Mesodermal cell (in vitro differentiated cells): ENCODE data around the gene FGFR2.
"Not testable (repeated sequence)": the region's sequence is repeated elsewhere in the genome, so short reads cannot be mapped to it uniquely, and the experiment has no call there.

Experiments
- H3K27ac ChIP-seq: 2 replicates; pipeline ENCODE4 v1.7.0; 2013; ENCODE audit warnings: mild to moderate bottlenecking, low read depth, low read length, moderate library complexity; ENCODE audit not compliant: severe bottlenecking
- H3K36me3 ChIP-seq: 2 replicates; pipeline ENCODE4 v1.7.1; 2013; ENCODE audit warnings: mild to moderate bottlenecking, low read length, moderate library complexity; ENCODE audit not compliant: control insufficient read depth, insufficient read depth
- H3K4me1 ChIP-seq: one replicate; pipeline ENCODE4 v1.7.1; 2013; ENCODE audit warnings: mild to moderate bottlenecking, low read length; ENCODE audit not compliant: insufficient read depth, control insufficient read depth, poor library complexity, severe bottlenecking
- H3K4me3 ChIP-seq: 2 replicates; pipeline ENCODE4 v1.7.0; 2013; ENCODE audit warnings: low read length, control low read depth, mild to moderate bottlenecking; ENCODE audit not compliant: insufficient read depth, poor library complexity, severe bottlenecking; ENCODE audit errors: extremely low read depth
- H3K9me3 ChIP-seq: 2 replicates; pipeline ENCODE4 v1.7.1; 2013; ENCODE audit warnings: mild to moderate bottlenecking, low read length, moderate library complexity; ENCODE audit not compliant: control insufficient read depth
- WGBS, 2 experiments: methylation state at CpG; one replicate each; pipeline ENCODE4 v1.1.5; 2013; ENCODE audit warnings: missing lambda C conversion rate in 2 of 2; ENCODE audit not compliant: insufficient coverage in 2 of 2; 5-methylcytosine and 5-hydroxymethylcytosine counted together

The FGFR2 gene

GRCh38 chr10:121572859-121573537, 25.2 kb downstream of the FGFR2 start:
- Histone ChIP-seq H3K9me3 (no peaks in the 10 kb centered on the region), H3K36me3 (no peaks in the 10 kb centered on the region), H3K4me3 (no peak overlapping the region), H3K4me1 (peaks cover 23% of the 10 kb centered on the region), H3K27ac (no peak overlapping the region)
- WGBS, 2 experiments, result 88 to 91% methylated on average over 10 to 11 of the region's 14 CpGs

GRCh38 chr10:121570315-121570714, 27.9 kb downstream of the FGFR2 start:
- Histone ChIP-seq H3K36me3 (no peaks in the 10 kb centered on the region), H3K4me1 (peaks cover 22% of the 10 kb centered on the region), H3K4me3 (no peak overlapping the region), H3K9me3 (no peaks in the 10 kb centered on the region), H3K27ac (no peak overlapping the region)
- 88 to 100% methylated on average over 2 of the region's 5 CpGs for WGBS, 2 experiments

GRCh38 chr10:121568275-121568674, 30.0 kb downstream of the FGFR2 start:
- H3K27ac ChIP-seq, result no peak overlapping the region
- peaks cover 13% of the 10 kb centered on the region for H3K36me3 ChIP-seq
- H3K9me3 ChIP-seq, result no peaks in the 10 kb centered on the region
- H3K4me3 ChIP-seq, result no peak overlapping the region
- WGBS, 2 experiments, result 92 to 94% methylated on average over 2 of the region's 2 CpGs
- H3K4me1 ChIP-seq, result peaks cover 8% of the 10 kb centered on the region

- Histone ChIP-seq H3K27ac (no peak overlapping the region), H3K4me1 (peaks cover 8% of the 10 kb centered on the region), H3K36me3 (peaks cover 13% of the 10 kb centered on the region), H3K9me3 (no peaks in the 10 kb centered on the region), H3K4me3 (no peak overlapping the region)
- WGBS, 2 experiments, result 91 to 93% methylated on average over 7 to 8 of the region's 8 CpGs
Measured at GRCh38 chr10:121567569-121567968, 30.7 kb downstream of the FGFR2 start.

- Histone ChIP-seq H3K9me3 (no peaks in the 10 kb centered on the region), H3K36me3 (peaks cover 13% of the 10 kb centered on the region), H3K4me3 (no peak overlapping the region), H3K27ac (no peak overlapping the region), H3K4me1 (peaks cover 8% of the 10 kb centered on the region)
- 87 to 88% methylated on average over 4 to 5 of the region's 6 CpGs for WGBS, 2 experiments
Measured at GRCh38 chr10:121566755-121567154, 31.5 kb downstream of the FGFR2 start.

GRCh38 chr10:121559326-121560026, 38.8 kb downstream of the FGFR2 start:
- Histone ChIP-seq H3K4me3 (no peak overlapping the region), H3K27ac (no peak overlapping the region), H3K4me1 (no peaks in the 10 kb centered on the region), H3K9me3 (no peaks in the 10 kb centered on the region), H3K36me3 (peaks cover 16% of the 10 kb centered on the region)
- WGBS, 2 experiments, result 94 to 96% methylated on average over 6 to 9 of the region's 11 CpGs

- Histone ChIP-seq H3K27ac (no peak overlapping the region), H3K4me3 (no peak overlapping the region), H3K36me3 (peaks cover 5% of the 10 kb centered on the region), H3K4me1 (no peaks in the 10 kb centered on the region), H3K9me3 (no peaks in the 10 kb centered on the region)
- WGBS, 2 experiments, result 89 to 90% methylated on average over 1 to 2 of the region's 3 CpGs
Measured at GRCh38 chr10:121558238-121558637, 40.0 kb downstream of the FGFR2 start.

GRCh38 chr10:121556918-121557573, 41.2 kb downstream of the FGFR2 start:
- Histone ChIP-seq H3K4me3 (no peak overlapping the region), H3K4me1 (no peaks in the 10 kb centered on the region), H3K27ac (no peak overlapping the region), H3K36me3 (peaks cover 5% of the 10 kb centered on the region), H3K9me3 (no peaks in the 10 kb centered on the region)
- 91 to 98% methylated on average over 5 of the region's 6 CpGs for WGBS, 2 experiments

- Histone ChIP-seq H3K36me3 (peaks cover 6% of the 10 kb centered on the region), H3K27ac (no peak overlapping the region), H3K4me1 (no peaks in the 10 kb centered on the region), H3K9me3 (no peaks in the 10 kb centered on the region), H3K4me3 (no peak overlapping the region)
- 81 to 92% methylated on average over 3 to 5 of the region's 7 CpGs for WGBS, 2 experiments
Measured at GRCh38 chr10:121556455-121556854, 41.8 kb downstream of the FGFR2 start.

GRCh38 chr10:121554916-121555315, 43.3 kb downstream of the FGFR2 start:
- not testable (repeated sequence) for H3K27ac ChIP-seq, H3K4me1 ChIP-seq, H3K4me3 ChIP-seq, H3K9me3 ChIP-seq
- WGBS, 2 experiments, result 95% methylated on average over 8 to 9 of the region's 9 CpGs
- peaks cover 16% of the 10 kb centered on the region for H3K36me3 ChIP-seq
